HL-60 (cell line): ENCODE data around the gene POLR2C.

Experiments used
- GABPA ChIP-seq: IDR thresholded peaks from 2 replicates; pipeline ENCODE4 v1.6.1; 2012; ENCODE audit warnings: low read depth
- POLR2AphosphoS5 ChIP-seq: IDR thresholded peaks from 2 replicates; pipeline ENCODE4 v1.6.1; 2012; ENCODE audit warnings: low read depth
- SPI1 ChIP-seq: IDR thresholded peaks from 2 replicates; pipeline ENCODE4 v1.6.1; 2012; ENCODE audit warnings: low read depth, mild to moderate bottlenecking, borderline replicate concordance
- TF ChIP-seq, protein P1 (sequence below): IDR thresholded peaks from 2 replicates; pipeline ENCODE4 v1.6.1; 2012; ENCODE audit warnings: low read depth; ENCODE audit not compliant: insufficient replicate concordance
- TF ChIP-seq, protein P2 (sequence below): IDR thresholded peaks from one replicate; pipeline ENCODE4 v1.5.1; 2011; ENCODE audit warnings: low read length, control low read depth, inconsistent platforms; ENCODE audit not compliant: insufficient read depth

DNA sequence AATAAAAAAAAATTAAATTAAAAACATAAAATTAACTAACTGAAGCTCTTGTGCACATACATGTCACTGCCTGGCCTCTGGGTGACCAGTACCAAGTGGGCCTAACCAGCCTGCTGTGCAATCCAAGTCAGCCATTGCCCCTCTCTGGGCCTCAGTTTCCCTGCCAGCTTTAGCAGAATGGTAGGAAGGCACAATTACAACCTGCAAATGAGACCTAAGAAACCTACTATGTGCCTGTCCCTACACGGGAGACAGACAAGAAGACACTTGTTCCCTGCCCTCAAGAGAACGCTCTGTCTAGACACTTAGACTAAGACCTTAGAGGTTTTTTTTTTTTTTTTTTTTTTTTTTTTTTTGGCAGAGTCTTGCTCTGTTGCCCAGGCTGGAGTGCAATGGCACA lies 17.0 kb upstream of the POLR2C start:
- TF ChIP-seq, protein P1, sequence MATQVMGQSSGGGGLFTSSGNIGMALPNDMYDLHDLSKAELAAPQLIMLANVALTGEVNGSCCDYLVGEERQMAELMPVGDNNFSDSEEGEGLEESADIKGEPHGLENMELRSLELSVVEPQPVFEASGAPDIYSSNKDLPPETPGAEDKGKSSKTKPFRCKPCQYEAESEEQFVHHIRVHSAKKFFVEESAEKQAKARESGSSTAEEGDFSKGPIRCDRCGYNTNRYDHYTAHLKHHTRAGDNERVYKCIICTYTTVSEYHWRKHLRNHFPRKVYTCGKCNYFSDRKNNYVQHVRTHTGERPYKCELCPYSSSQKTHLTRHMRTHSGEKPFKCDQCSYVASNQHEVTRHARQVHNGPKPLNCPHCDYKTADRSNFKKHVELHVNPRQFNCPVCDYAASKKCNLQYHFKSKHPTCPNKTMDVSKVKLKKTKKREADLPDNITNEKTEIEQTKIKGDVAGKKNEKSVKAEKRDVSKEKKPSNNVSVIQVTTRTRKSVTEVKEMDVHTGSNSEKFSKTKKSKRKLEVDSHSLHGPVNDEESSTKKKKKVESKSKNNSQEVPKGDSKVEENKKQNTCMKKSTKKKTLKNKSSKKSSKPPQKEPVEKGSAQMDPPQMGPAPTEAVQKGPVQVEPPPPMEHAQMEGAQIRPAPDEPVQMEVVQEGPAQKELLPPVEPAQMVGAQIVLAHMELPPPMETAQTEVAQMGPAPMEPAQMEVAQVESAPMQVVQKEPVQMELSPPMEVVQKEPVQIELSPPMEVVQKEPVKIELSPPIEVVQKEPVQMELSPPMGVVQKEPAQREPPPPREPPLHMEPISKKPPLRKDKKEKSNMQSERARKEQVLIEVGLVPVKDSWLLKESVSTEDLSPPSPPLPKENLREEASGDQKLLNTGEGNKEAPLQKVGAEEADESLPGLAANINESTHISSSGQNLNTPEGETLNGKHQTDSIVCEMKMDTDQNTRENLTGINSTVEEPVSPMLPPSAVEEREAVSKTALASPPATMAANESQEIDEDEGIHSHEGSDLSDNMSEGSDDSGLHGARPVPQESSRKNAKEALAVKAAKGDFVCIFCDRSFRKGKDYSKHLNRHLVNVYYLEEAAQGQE: no peak
- TF ChIP-seq, protein P2, sequence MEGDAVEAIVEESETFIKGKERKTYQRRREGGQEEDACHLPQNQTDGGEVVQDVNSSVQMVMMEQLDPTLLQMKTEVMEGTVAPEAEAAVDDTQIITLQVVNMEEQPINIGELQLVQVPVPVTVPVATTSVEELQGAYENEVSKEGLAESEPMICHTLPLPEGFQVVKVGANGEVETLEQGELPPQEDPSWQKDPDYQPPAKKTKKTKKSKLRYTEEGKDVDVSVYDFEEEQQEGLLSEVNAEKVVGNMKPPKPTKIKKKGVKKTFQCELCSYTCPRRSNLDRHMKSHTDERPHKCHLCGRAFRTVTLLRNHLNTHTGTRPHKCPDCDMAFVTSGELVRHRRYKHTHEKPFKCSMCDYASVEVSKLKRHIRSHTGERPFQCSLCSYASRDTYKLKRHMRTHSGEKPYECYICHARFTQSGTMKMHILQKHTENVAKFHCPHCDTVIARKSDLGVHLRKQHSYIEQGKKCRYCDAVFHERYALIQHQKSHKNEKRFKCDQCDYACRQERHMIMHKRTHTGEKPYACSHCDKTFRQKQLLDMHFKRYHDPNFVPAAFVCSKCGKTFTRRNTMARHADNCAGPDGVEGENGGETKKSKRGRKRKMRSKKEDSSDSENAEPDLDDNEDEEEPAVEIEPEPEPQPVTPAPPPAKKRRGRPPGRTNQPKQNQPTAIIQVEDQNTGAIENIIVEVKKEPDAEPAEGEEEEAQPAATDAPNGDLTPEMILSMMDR: no peak
- TF ChIP-seq GABPA: no peak
- no peak for TF ChIP-seq POLR2AphosphoS5
- no peak for TF ChIP-seq SPI1
